Activated CD4-positive, alpha-beta T cell treated with anti-CD3 and anti-CD28 coated beads, Interleukin-2, amount 10 ng/mL, durations not matched to agents 7 days and 5 days (primary cell): ENCODE measurements around the gene CEP295NL. TPM values are rescaled to one million over a fixed set of nuclear protein-coding genes. Genes with fewer than 3 reads are reported as not detected.
"Not testable (repeated sequence)": the region's sequence is repeated elsewhere in the genome, so short reads cannot be mapped to it uniquely, and the experiment has no call there.

ENCODE experiments used
- CTCF ChIA-PET: fragments of 350-600 bp; sonication (Branson Sonifier 250); formaldehyde crosslinking; loops from one replicate; lab custom pipeline; 2021; ENCODE audit warnings: antibody characterized with exemption; lab: Charles Lee
- POLR2A ChIA-PET: fragments of 350-600 bp; sonication (Branson Sonifier 250); formaldehyde crosslinking; loops from one replicate; lab custom pipeline; 2021; ENCODE audit warnings: antibody characterized with exemption; lab: Charles Lee
- DNase-seq: peaks from one replicate; pipeline ENCODE4 v3.0.0-alpha.2; 2020
- H3K27ac Mint-ChIP-seq: one replicate; pipeline ENCODE4 v1.8.0; 2021; ENCODE audit warnings: mild to moderate bottlenecking, moderate library complexity, mixed read lengths
- H3K27me3 Mint-ChIP-seq: one replicate; pipeline ENCODE4 v1.8.0; 2021; ENCODE audit warnings: mixed read lengths
- H3K36me3 Mint-ChIP-seq: one replicate; pipeline ENCODE4 v1.8.0; 2021; ENCODE audit warnings: low read depth, mixed read lengths
- H3K4me1 Mint-ChIP-seq: one replicate; pipeline ENCODE4 v1.8.0; 2021; ENCODE audit warnings: mixed read lengths
- H3K4me3 Mint-ChIP-seq: one replicate; pipeline ENCODE4 v1.8.0; 2021; ENCODE audit warnings: mild to moderate bottlenecking, moderate library complexity, mixed read lengths
- H3K9me3 Mint-ChIP-seq: one replicate; pipeline ENCODE4 v1.8.0; 2021; ENCODE audit warnings: mixed read lengths
- total RNA-seq, 2 experiments: library from RNA; stranded (reverse); gene quantifications; one replicate each; pipeline ENCODE4 v1.2.3, GENCODE V29; 2021

CEP295NL gene
- total RNA-seq, 2 experiments from 2014 or later, result 0.10 TPM; not detected in 1

DNA sequence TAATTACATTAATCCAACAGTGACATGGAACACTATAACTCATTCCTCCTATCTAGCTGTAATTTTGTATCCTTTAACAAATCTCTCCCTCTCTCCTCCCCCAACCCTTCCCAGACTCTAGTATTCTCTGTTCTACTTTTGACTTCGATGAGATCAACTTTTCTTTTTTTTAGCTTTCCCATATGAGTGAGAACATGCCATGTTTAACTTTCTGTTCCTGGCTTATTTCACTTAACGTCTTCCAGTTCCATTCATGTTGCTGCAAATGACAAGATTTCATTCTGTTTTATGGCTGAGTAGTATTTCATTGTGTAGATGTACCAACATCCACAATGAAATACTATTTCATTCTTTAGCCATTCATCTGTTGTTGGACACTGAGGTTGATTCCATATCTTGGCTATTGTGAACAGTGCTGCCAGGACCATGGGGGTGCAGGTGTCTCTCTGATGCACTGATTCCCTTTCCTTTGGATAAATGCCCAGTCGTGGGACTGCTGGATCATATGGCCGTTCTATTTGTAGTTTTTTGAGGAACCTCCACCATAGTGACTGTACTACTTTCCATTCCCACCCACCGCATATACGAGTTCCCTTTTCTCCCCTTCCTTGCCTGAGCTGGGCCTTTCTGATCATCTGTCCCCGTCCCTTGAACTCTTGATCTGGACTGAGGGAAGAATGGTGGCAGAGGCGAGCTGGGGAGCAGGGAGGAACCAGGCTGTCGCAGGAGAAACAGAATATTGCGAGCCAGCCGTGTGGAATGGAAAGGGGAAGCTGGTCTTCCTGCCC is 7.7 kb upstream of the CEP295NL start:
- Mint-ChIP-seq H3K9me3 (no peaks in the 10 kb centered on the region), H3K27me3 (peaks cover 2% of the 10 kb centered on the region), H3K4me3 (no peak overlapping the region), H3K27ac (no peak overlapping the region), H3K36me3 (no peaks in the 10 kb centered on the region), H3K4me1 (peaks cover under 1% of the 10 kb centered on the region)
- no peak for DNase-seq
- CTCF ChIA-PET, result interaction anchor here (0.9 to 1.1 kb wide), 2 partner anchors 8 to 45 kb away, joined by 3 to 4 read pairs; partner anchors contain the start of gene CEP295NL
- POLR2A ChIA-PET, result no interaction called here

- CTCF ChIA-PET, result no interaction called here
- H3K36me3 Mint-ChIP-seq, result no peaks in the 10 kb centered on the region
These were observed 5.4 kb upstream of the CEP295NL start for GRCh38 chr17:78908426-78908825.

GRCh38 chr17:78905541-78905940 is 2.5 kb upstream of the CEP295NL start:
- ChIA-PET CTCF (interaction anchor here (1.2 kb wide), 1 partner anchor 15 kb away, joined by 4 read pairs; no protein-coding TSS in a partner anchor), POLR2A (no interaction called here)

More at GRCh38 chr17:78908426-78908825, 5.4 kb upstream of the CEP295NL start:
- no peaks in the 10 kb centered on the region for H3K9me3 Mint-ChIP-seq
- no peak overlapping the region for H3K4me3 Mint-ChIP-seq
- no peak overlapping the region for H3K27ac Mint-ChIP-seq
- H3K27me3 Mint-ChIP-seq, result peaks cover 2% of the 10 kb centered on the region
- POLR2A ChIA-PET, result no interaction called here
- H3K4me1 Mint-ChIP-seq, result peaks cover 5% of the 10 kb centered on the region
- no peak for DNase-seq

GRCh38 chr17:78905116-78905515 is 2.1 kb upstream of the CEP295NL start:
- no peaks in the 10 kb centered on the region for H3K9me3 Mint-ChIP-seq

More at GRCh38 chr17:78905541-78905940, 2.5 kb upstream of the CEP295NL start:
- Mint-ChIP-seq H3K27me3 (peaks cover 2% of the 10 kb centered on the region), H3K4me3 (no peak overlapping the region), H3K9me3 (no peaks in the 10 kb centered on the region), H3K4me1 (peaks cover 10% of the 10 kb centered on the region), H3K36me3 (no peaks in the 10 kb centered on the region), H3K27ac (no peak overlapping the region)
- no peak for DNase-seq

DNA sequence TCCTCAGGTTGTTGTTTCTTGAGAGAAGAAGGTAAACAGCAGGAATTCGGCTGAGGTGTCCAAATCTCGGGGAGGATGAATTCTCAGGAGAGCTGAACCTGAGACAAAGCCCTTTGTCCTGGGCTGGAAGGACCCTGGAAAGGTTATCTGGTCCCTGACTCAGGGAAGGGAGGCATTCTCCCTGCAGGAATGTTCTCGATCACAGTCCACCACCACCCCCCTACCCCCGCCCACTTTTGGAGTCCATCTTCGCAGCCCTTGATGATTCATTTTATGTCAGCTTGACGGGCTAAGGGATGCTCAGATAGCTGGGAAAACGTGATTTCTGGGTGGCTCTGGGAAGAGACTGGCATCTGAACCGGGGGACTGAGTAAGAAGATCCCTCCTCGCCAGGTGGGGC is 1.4 kb upstream of the CEP295NL start:
- DNase-seq, result no peak
- POLR2A ChIA-PET, result no interaction called here
- Mint-ChIP-seq H3K36me3 (no peaks in the 10 kb centered on the region), H3K4me3 (no peak overlapping the region), H3K27me3 (no peaks in the 10 kb centered on the region), H3K4me1 (peaks cover 10% of the 10 kb centered on the region), H3K9me3 (no peaks in the 10 kb centered on the region), H3K27ac (no peak overlapping the region)
- CTCF ChIA-PET, result interaction anchor here (0.5 to 1.5 kb wide), 6 partner anchors 9 to 42 kb away, joined by 3 to 10 read pairs (median 4); no protein-coding TSS in a partner anchor

More at GRCh38 chr17:78905116-78905515, 2.1 kb upstream of the CEP295NL start:
- ChIA-PET CTCF (interaction anchor here (1.2 kb wide), 2 partner anchors 8 to 15 kb away, joined by 4 to 10 read pairs; no protein-coding TSS in a partner anchor), POLR2A (no interaction called here)
- H3K27me3 Mint-ChIP-seq, result no peaks in the 10 kb centered on the region
- peaks cover 10% of the 10 kb centered on the region for H3K4me1 Mint-ChIP-seq
- H3K27ac Mint-ChIP-seq, result no peak overlapping the region
- H3K4me3 Mint-ChIP-seq, result no peak overlapping the region
- H3K36me3 Mint-ChIP-seq, result no peaks in the 10 kb centered on the region
- DNase-seq, result no peak

DNA sequence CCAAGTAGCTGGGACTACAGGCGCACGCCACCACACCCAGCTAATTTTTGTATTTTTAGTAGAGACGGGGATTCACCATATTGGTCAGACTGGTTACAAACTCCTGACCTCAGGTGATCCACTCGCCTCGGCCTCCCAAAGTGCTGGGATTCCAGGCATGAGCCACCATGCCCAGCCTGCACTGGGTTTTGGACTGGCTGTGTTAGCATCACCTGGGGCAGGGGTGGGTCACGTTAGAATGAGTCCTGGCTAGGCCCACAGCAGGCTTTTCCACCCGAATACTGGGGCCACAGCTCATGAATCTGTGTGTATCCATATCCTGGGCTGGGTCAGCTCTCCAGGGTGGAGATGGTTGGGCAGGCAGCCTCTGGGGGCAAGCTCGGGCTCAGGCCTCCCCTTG is 770 bp downstream of the CEP295NL start:
- H3K27ac Mint-ChIP-seq, H3K27me3 Mint-ChIP-seq, DNase-seq, H3K4me1 Mint-ChIP-seq, POLR2A ChIA-PET, H3K4me3 Mint-ChIP-seq, H3K36me3 Mint-ChIP-seq, H3K9me3 Mint-ChIP-seq: not testable (repeated sequence)
- CTCF ChIA-PET, result interaction anchor here (0.6 to 1.9 kb wide), 3 partner anchors 9 to 26 kb away, joined by 4 read pairs; no protein-coding TSS in a partner anchor

GRCh38 chr17:78901806-78902205 is 1.2 kb downstream of the CEP295NL start:
- CTCF ChIA-PET, result interaction anchor here (1.9 kb wide), 1 partner anchor 14 kb away, joined by 4 read pairs; no protein-coding TSS in a partner anchor
- Mint-ChIP-seq H3K4me3 (no peak overlapping the region), H3K27me3 (no peaks in the 10 kb centered on the region), H3K4me1 (peaks cover 10% of the 10 kb centered on the region), H3K9me3 (no peaks in the 10 kb centered on the region), H3K27ac (no peak overlapping the region), H3K36me3 (no peaks in the 10 kb centered on the region)
- POLR2A ChIA-PET, result no interaction called here
- DNase-seq, result no peak

- peaks cover 10% of the 10 kb centered on the region for H3K4me1 Mint-ChIP-seq
- H3K27me3 Mint-ChIP-seq, result no peaks in the 10 kb centered on the region
- CTCF ChIA-PET, result interaction anchor here (0.5 to 1.9 kb wide), 3 partner anchors 9 to 88 kb away, joined by 4 read pairs; no protein-coding TSS in a partner anchor
- H3K27ac Mint-ChIP-seq, result no peak overlapping the region
- no peak for DNase-seq
- H3K36me3 Mint-ChIP-seq, result no peaks in the 10 kb centered on the region
- POLR2A ChIA-PET, result no interaction called here
- no peak overlapping the region for H3K4me3 Mint-ChIP-seq
- no peaks in the 10 kb centered on the region for H3K9me3 Mint-ChIP-seq
These were observed 2.2 kb downstream of the CEP295NL start for GRCh38 chr17:78900816-78901215.

DNA sequence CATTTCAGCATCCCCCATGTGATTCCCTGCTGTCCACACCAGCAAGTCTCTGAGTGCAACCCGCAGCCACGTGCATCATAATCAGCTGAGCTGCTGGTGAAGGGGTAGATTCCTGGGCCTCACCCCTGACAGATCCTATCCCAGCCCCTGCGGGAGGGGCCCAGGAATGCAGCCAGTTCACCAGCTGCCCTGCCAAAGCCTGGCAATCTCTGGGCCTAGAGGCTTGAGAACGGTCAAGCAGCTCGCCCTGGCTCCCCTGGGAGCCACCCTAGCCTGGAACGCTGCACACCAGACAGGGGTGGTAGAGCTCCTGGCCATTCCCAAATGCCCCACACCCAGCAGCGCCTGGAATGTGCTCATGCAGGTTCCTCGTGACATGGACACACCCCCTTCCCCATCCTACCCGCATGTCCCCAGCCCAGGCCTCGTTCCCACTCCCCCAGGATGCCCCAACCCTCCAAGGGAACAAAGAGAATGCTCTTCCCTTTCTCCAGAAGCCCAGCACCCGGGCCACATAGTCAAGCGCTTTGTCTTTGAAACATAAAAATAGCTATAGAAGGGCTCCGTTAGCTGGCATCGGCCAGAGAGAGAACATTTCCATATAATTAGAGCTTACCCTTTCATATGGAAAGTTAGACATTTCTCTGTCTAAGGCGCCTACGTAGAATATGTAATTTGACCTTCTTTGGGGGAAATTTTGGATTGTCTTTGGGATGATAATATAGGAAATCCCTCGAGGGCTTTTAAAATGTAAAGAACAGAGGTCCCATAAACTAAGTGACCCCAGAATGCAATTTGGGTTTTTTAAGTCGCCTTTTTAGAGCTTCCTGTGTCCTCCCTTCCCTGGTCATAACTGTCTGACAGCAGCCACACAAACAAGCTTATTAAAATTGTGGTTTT is 3.4 kb downstream of the CEP295NL start:
- Mint-ChIP-seq H3K36me3 (no peaks in the 10 kb centered on the region), H3K9me3 (no peaks in the 10 kb centered on the region), H3K4me3 (no peak overlapping the region), H3K27me3 (no peaks in the 10 kb centered on the region), H3K27ac (no peak overlapping the region), H3K4me1 (peaks cover 10% of the 10 kb centered on the region)
- ChIA-PET POLR2A (no interaction called here), CTCF (interaction anchor here (1.2 to 1.4 kb wide), 2 partner anchors 10 to 14 kb away, joined by 3 to 4 read pairs; no protein-coding TSS in a partner anchor)
- DNase-seq, result no peak

GRCh38 chr17:78898947-78899346 is 4.1 kb downstream of the CEP295NL start:
- POLR2A ChIA-PET, result no interaction called here
- Mint-ChIP-seq H3K9me3 (no peaks in the 10 kb centered on the region), H3K27ac (no peak overlapping the region), H3K36me3 (no peaks in the 10 kb centered on the region), H3K4me3 (no peak overlapping the region), H3K4me1 (peaks cover 10% of the 10 kb centered on the region), H3K27me3 (no peaks in the 10 kb centered on the region)
- CTCF ChIA-PET, result interaction anchor here (1.3 to 1.4 kb wide), 2 partner anchors 13 to 15 kb away, joined by 3 read pairs; no protein-coding TSS in a partner anchor
- DNase-seq, result no peak

GRCh38 chr17:78898075-78898836 is 4.7 kb downstream of the CEP295NL start:
- no peak overlapping the region for H3K27ac Mint-ChIP-seq
- POLR2A ChIA-PET, result no interaction called here
- no peak for DNase-seq
- no peak overlapping the region for H3K4me3 Mint-ChIP-seq
- no peaks in the 10 kb centered on the region for H3K27me3 Mint-ChIP-seq
- H3K36me3 Mint-ChIP-seq, result no peaks in the 10 kb centered on the region
- no peaks in the 10 kb centered on the region for H3K9me3 Mint-ChIP-seq
- peaks cover 4% of the 10 kb centered on the region for H3K4me1 Mint-ChIP-seq
- CTCF ChIA-PET, result interaction anchor here (0.9 to 1.3 kb wide), 2 partner anchors 15 to 19 kb away, joined by 3 read pairs; no protein-coding TSS in a partner anchor

DNA sequence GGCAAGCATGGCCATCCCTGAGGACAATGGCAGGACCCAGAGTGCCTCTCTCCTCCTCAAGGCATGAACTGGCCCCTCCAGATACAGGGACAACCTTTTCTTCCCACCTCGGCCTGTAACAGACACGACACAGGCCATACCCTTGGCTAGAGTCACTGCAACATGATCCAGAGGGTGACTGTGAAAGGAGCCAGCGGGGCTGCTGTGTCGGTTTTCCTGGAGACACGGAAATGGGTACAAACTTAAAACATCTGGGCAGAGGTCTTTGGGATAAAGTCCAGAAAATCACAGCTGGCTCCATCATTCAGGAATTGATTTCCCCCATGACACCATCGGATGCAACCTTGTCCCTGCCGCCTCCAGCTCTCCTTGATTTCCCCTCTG is 5.3 kb downstream of the CEP295NL start:
- Mint-ChIP-seq H3K4me1 (peaks cover 3% of the 10 kb centered on the region), H3K27me3 (no peaks in the 10 kb centered on the region), H3K36me3 (no peaks in the 10 kb centered on the region), H3K9me3 (no peaks in the 10 kb centered on the region), H3K27ac (no peak overlapping the region), H3K4me3 (no peak overlapping the region)
- ChIA-PET CTCF (interaction anchor here (0.9 to 1.3 kb wide), 2 partner anchors 14 to 18 kb away, joined by 3 read pairs; no protein-coding TSS in a partner anchor), POLR2A (no interaction called here)
- no peak for DNase-seq
